DOHH2 (cell line): ENCODE results near the gene KLF16.

Experiments used
- CTCF ChIP-seq: fragments of 200-600 bp; sonication (generic); IDR thresholded peaks from one replicate; pipeline ENCODE4 v1.5.1; 2014; ENCODE audit warnings: antibody characterized with exemption, mild to moderate bottlenecking, low read depth, low read length; ENCODE audit not compliant: poor library complexity, severe bottlenecking
- EZH2phosphoT487 ChIP-seq: fragments of 200-600 bp; sonication (generic); IDR thresholded peaks from 2 replicates; pipeline ENCODE4 v1.6.1; 2017; ENCODE audit warnings: borderline replicate concordance, mild to moderate bottlenecking, antibody characterized with exemption, low read length, moderate library complexity, mixed read lengths

GRCh38 chr19:1818549-1819195, 44.7 kb downstream of the KLF16 start:
- TF ChIP-seq CTCF = no peak
- no peak for TF ChIP-seq EZH2phosphoT487
